K562 (cell line): ENCODE measurements around the gene GLG1. TPM values are rescaled to one million over a fixed set of nuclear protein-coding genes. Genes with fewer than 3 reads are reported as not detected.

Experiments used
- ATAC-seq: fragments of 200-7000 bp; cut with Tn5 transposase; 3 replicates; pipeline ENCODE4 v1.9.1; 2020; ENCODE audit warnings: moderate library complexity
- BruUV-seq: library from RNA; stranded (reverse); fragments of 400-500 nt; replicated peaks from 2 replicates; lab custom pipeline; 2021; lab: Mats Ljungman, UMichigan
- CTCF ChIA-PET: fragments of 300-600 bp; formaldehyde crosslinking; extraction: SDS; loops from one replicate; lab custom pipeline; 2021; ENCODE audit warnings: low intra/inter-chr PET ratio; lab: Yijun Ruan, JAX
- POLR2A ChIA-PET: fragments of 300-600, 350-650 bp; sonication (Branson Sonifier 250); formaldehyde crosslinking; extraction: SDS; loops from one replicate; lab custom pipeline; 2021; ENCODE audit warnings: antibody characterized with exemption, inconsistent platforms; lab: Yijun Ruan, JAX
- DNase-seq, 4 experiments: peaks; one replicate each; pipeline versions ENCODE4 v3.0.0 to v3.0.0-alpha.2; 2011 to 2018; ENCODE audit warnings: low spot score in 3 of 4, mixed read lengths in 3 of 4; ENCODE audit errors: extremely low read depth in 1 of 4
- FAIRE-seq: peaks from 2 replicates; lab custom pipeline; 2011; peaks lifted over from hg19 to GRCh38; lab: Jason Lieb, UNC
- H2AFZ ChIP-seq: 2 replicates; pipeline ENCODE4 v1.6.0; 2011; ENCODE audit warnings: low read depth, low read length, control low read depth, inconsistent platforms
- H3K27ac ChIP-seq: fragments of 200-600 bp; 3 replicates; pipeline ENCODE4 v1.8.0; 2011; ENCODE audit warnings: low read depth, mild to moderate bottlenecking, control low read depth, inconsistent platforms, low read length, moderate library complexity, mixed read lengths; ENCODE audit errors: extremely low read depth
- H3K27me3 ChIP-seq, 2 experiments: fragments of 300-600 bp in 1 of 2; 2 replicates in 1 of 2; 3 replicates in 1 of 2; pipeline versions ENCODE4 v1.6.0 to v1.8.0; 2011; ENCODE audit warnings: inconsistent platforms in 2 of 2, low read length in 2 of 2, mild to moderate bottlenecking in 1 of 2, mixed read lengths in 1 of 2, moderate library complexity in 1 of 2; ENCODE audit not compliant: control insufficient read depth in 2 of 2, insufficient read depth in 2 of 2
- H3K36me3 ChIP-seq: fragments of 300-600 bp; 3 replicates; pipeline ENCODE4 v1.8.0; 2011; ENCODE audit warnings: mild to moderate bottlenecking, low read length, inconsistent platforms; ENCODE audit not compliant: control insufficient read depth, insufficient read depth
- H3K4me1 ChIP-seq, 2 experiments: fragments of 200-600 bp in 1 of 2; replicated peaks in 1 of 2; 2 replicates in 1 of 2; 3 replicates in 1 of 2; pipeline versions ENCODE4 v1.5.1 to v1.8.0; 2011; ENCODE audit warnings: inconsistent platforms in 2 of 2, low read length in 2 of 2, mild to moderate bottlenecking in 1 of 2, mixed read lengths in 1 of 2, moderate library complexity in 1 of 2; ENCODE audit not compliant: control insufficient read depth in 2 of 2, insufficient read depth in 2 of 2
- H3K4me2 ChIP-seq: 2 replicates; pipeline ENCODE4 v1.6.1; 2011; ENCODE audit warnings: low read length, control low read depth, inconsistent platforms, mixed read lengths; ENCODE audit not compliant: insufficient read depth
- H3K4me3 ChIP-seq: fragments of 200-600 bp; sonication (generic), shearing (Covaris generic); 2 replicates; pipeline ENCODE4 v1.5.1; 2016; ENCODE audit warnings: control low read depth, inconsistent platforms
- H3K79me2 ChIP-seq: fragments of 200-600 bp; 3 replicates; pipeline ENCODE4 v1.8.0; 2011; ENCODE audit warnings: low read length, inconsistent platforms; ENCODE audit not compliant: control insufficient read depth, insufficient read depth
- H3K9ac ChIP-seq, 2 experiments: 2 replicates each; pipeline versions ENCODE4 v1.6.0 to v1.6.1; 2011; ENCODE audit warnings: low read depth in 2 of 2, low read length in 2 of 2, control low read depth in 1 of 2, inconsistent platforms in 1 of 2, mild to moderate bottlenecking in 1 of 2, mixed read lengths in 1 of 2; ENCODE audit not compliant: insufficient read depth in 1 of 2
- H3K9me1 ChIP-seq: one replicate; pipeline ENCODE4 v1.6.0; 2011; ENCODE audit warnings: inconsistent platforms, mild to moderate bottlenecking, low read length, moderate library complexity; ENCODE audit not compliant: control insufficient read depth, insufficient read depth
- H3K9me3 ChIP-seq: replicated peaks from 2 replicates; pipeline ENCODE4 v1.5.1; 2011; ENCODE audit warnings: low read depth, low read length, inconsistent platforms; ENCODE audit not compliant: control insufficient read depth, insufficient read depth
- H4K20me1 ChIP-seq: replicated peaks from 2 replicates; pipeline ENCODE4 v1.6.1; 2011; ENCODE audit warnings: low read length, inconsistent platforms, mixed read lengths; ENCODE audit not compliant: control insufficient read depth, insufficient read depth
- KLF6 ChIP-seq: fragments of 250-450 bp; sonication (Bioruptor Pico); IDR thresholded peaks from 2 replicates; pipeline ENCODE4 v1.4.0; 2020; ENCODE audit warnings: mild to moderate bottlenecking, moderate library complexity, borderline replicate concordance
- PRMT5 ChIP-seq: sonication (generic); formaldehyde crosslinking; IDR thresholded peaks from 2 replicates; pipeline ENCODE4 v1.5.0; 2020; ENCODE audit warnings: missing genetic modification reagents
- RHOXF2B ChIP-seq: fragments of 250-450 bp; sonication (Bioruptor Pico); conservative IDR thresholded peaks from 2 replicates; pipeline ENCODE4 v1.5.1; 2021
- SNIP1 ChIP-seq: fragments of 450-650 bp; IDR thresholded peaks from 2 replicates; pipeline ENCODE4 v1.7.1; 2017; ENCODE audit warnings: low read depth, mild to moderate bottlenecking
- SOX6 ChIP-seq: fragments of 450-650 bp; IDR thresholded peaks from 2 replicates; pipeline ENCODE4 v1.6.1; 2014; ENCODE audit warnings: mild to moderate bottlenecking
- SPI1 ChIP-seq: IDR thresholded peaks from 2 replicates; pipeline ENCODE4 v1.6.1; 2011; ENCODE audit warnings: low read depth, low read length, control low read depth, borderline replicate concordance
- WGBS: fragments of 100-300 bp; shearing (Covaris generic); methylation state at CpG from one replicate; pipeline ENCODE4 v1.1.6; 2016; ENCODE audit warnings: low coverage, mixed read lengths; ENCODE audit not compliant: insufficient coverage; ENCODE audit errors: missing lambda C conversion rate; 5-methylcytosine and 5-hydroxymethylcytosine counted together
- in situ Hi-C: fragments of 300-500 bp; cut with MboI; formaldehyde crosslinking; loops from 4 replicates; pipeline ENCODE4 v1.15.0; 2018; ENCODE audit warnings: inconsistent platforms, mixed read lengths
- intact Hi-C: fragments of 100-400 bp; cut with micrococcal nuclease; formaldehyde crosslinking; loops from 2 replicates; pipeline ENCODE4 v1.14.2; 2022
- polyA plus RNA-seq, 8 experiments: library from polyadenylated mRNA; depleted of rRNA in 4 of 8; stranded (reverse) in 5 of 8; unstranded in 3 of 8; fragments of >200 nt; fragmentation: Nextera tagmentation in 2 of 8; fragmentation: Illumina TruSeq in 1 of 8; extraction: Ambion mirVana in 2 of 8; extraction: Trizol in 1 of 8; gene quantifications; 2 replicates each; pipeline versions ENCODE4 v1.2.1 to v1.2.3, GENCODE V29; 2011 to 2014; ENCODE audit warnings: inconsistent platforms in 1 of 8, missing spikeins in 1 of 8
- total RNA-seq, 7 experiments: library from RNA; depleted of rRNA in 6 of 7; stranded (reverse); fragments of >200 nt in 6 of 7; fragmentation: Illumina TruSeq in 2 of 7; extraction: Trizol in 2 of 7; gene quantifications; 2 replicates each; pipeline versions ENCODE4 v1.2.1 to v1.2.3, GENCODE V29; 2011 to 2021; ENCODE audit warnings: low replicate concordance in 1 of 7
- TF ChIP-seq, protein P1 (sequence below): fragments of 450-650 bp; IDR thresholded peaks from 2 replicates; pipeline ENCODE4 v1.6.1; 2018; ENCODE audit not compliant: partially characterized antibody

The GLG1 gene
- total and polyA plus RNA-seq, 9 of the 15 experiments (the other 6 are each of a cell fraction or from before 2014, with no cell fraction given): 6.2 to 36.0 (median 23.6) TPM

DNA sequence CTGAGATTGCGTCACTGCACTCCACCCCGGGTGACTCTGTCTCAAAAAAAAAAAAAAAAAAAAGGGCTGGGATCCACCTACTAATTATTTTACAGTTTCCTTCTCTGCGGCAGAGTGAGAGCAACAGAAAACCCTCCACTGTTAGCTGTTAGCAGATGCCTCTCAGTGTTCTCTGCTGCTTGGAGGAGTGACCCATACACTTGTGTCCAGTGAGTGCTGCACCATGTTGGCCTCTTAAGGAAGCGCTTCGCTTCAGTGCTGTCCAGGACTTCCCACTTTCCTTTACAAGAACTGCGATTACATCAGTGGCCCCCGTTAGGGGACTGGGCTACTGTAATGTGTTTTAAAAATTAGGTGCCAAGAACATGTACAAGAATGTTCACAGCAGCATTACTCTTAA lies 167.2 kb downstream of the GLG1 start:
- Histone ChIP-seq H3K79me2 (no peaks in the 10 kb centered on the region), H3K9ac (no peak overlapping the region), H3K4me2 (no peak overlapping the region), H4K20me1 (no peaks in the 10 kb centered on the region), H3K4me3 (no peak overlapping the region), H3K27me3 (no peaks in the 10 kb centered on the region), H3K27ac (no peak overlapping the region), H3K36me3 (no peaks in the 10 kb centered on the region; the same call in 2 of the 3 replicates), H3K9me3 (no peaks in the 10 kb centered on the region), H3K9me1 (no peaks in the 10 kb centered on the region), H3K4me1 (peaks cover 0 to 8% of the 10 kb centered on the region in 2 experiments; a peak in 3 of 5 replicates), H2AFZ (no peak overlapping the region)
- no TSS peak for BruUV-seq
- peak; percentile 65 for ATAC-seq
- ChIA-PET POLR2A (no interaction called here), CTCF (no interaction called here)
- peak in 1 of 4 experiments; percentile 7 for DNase-seq
- 47% methylated on average over 6 of the region's 7 CpGs for WGBS
- intact Hi-C loops (loop anchor here (10.0 kb wide), 1 partner anchor 135 kb away; no protein-coding TSS in a partner anchor), in situ Hi-C loops (loop anchor here (5.0 kb wide), 1 partner anchor 123 kb away; no protein-coding TSS in a partner anchor)
- no peak for FAIRE-seq
- TF ChIP-seq RHOXF2B (CRISPR knock-in tag): no peak
- peak; percentile 45; the same call in 1 of the 2 replicates for TF ChIP-seq SPI1

DNA sequence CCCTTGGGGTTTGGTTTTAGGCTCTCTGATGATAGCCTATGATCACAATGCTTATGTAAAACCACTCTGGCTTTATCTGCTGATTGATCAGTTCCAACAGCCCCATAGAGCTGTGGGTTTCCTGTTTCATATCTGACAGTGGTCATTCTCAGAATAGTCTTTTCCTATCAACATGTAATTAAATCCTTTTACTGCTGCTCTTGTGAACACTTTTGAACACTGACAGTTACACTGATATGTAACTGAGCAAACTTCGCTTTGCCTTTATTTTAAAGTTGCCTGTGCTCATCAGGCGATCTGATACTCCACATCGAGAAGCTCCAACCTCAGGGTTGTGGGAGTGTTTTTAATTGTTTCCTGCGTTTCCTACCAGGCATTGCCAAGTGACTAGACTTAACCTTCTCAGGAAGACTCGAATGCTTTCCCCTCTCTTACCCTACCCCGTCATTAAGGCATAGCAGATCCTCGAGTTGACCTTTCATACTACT lies 168.4 kb downstream of the GLG1 start:
- Histone ChIP-seq H3K4me2 (no peak overlapping the region), H3K27me3 (no peaks in the 10 kb centered on the region), H3K9me1 (no peaks in the 10 kb centered on the region), H4K20me1 (no peaks in the 10 kb centered on the region), H3K36me3 (no peaks in the 10 kb centered on the region; the same call in 2 of the 3 replicates), H3K4me3 (no peak overlapping the region), H3K9me3 (no peaks in the 10 kb centered on the region), H3K4me1 (peaks cover 0 to 8% of the 10 kb centered on the region in 2 experiments; a peak in 3 of 5 replicates), H3K9ac (no peak overlapping the region), H3K79me2 (no peaks in the 10 kb centered on the region), H3K27ac (no peak overlapping the region), H2AFZ (no peak overlapping the region)
- CTCF ChIA-PET: no interaction called here
- no TSS peak for BruUV-seq
- ATAC-seq (no peak), FAIRE-seq (peak; percentile 64), DNase-seq (no peak)
- in situ Hi-C loops: no loop called here
- POLR2A ChIA-PET: interaction anchor here (0.6 kb wide), 1 partner anchor 203 kb away, joined by 3 read pairs; no protein-coding TSS in a partner anchor
- TF ChIP-seq SNIP1 (no peak), KLF6 (CRISPR knock-in tag) (no peak), SOX6 (peak; percentile 21; the same call in 1 of the 2 replicates), PRMT5 (CRISPR knock-in tag) (no peak)
- TF ChIP-seq, protein P1, sequence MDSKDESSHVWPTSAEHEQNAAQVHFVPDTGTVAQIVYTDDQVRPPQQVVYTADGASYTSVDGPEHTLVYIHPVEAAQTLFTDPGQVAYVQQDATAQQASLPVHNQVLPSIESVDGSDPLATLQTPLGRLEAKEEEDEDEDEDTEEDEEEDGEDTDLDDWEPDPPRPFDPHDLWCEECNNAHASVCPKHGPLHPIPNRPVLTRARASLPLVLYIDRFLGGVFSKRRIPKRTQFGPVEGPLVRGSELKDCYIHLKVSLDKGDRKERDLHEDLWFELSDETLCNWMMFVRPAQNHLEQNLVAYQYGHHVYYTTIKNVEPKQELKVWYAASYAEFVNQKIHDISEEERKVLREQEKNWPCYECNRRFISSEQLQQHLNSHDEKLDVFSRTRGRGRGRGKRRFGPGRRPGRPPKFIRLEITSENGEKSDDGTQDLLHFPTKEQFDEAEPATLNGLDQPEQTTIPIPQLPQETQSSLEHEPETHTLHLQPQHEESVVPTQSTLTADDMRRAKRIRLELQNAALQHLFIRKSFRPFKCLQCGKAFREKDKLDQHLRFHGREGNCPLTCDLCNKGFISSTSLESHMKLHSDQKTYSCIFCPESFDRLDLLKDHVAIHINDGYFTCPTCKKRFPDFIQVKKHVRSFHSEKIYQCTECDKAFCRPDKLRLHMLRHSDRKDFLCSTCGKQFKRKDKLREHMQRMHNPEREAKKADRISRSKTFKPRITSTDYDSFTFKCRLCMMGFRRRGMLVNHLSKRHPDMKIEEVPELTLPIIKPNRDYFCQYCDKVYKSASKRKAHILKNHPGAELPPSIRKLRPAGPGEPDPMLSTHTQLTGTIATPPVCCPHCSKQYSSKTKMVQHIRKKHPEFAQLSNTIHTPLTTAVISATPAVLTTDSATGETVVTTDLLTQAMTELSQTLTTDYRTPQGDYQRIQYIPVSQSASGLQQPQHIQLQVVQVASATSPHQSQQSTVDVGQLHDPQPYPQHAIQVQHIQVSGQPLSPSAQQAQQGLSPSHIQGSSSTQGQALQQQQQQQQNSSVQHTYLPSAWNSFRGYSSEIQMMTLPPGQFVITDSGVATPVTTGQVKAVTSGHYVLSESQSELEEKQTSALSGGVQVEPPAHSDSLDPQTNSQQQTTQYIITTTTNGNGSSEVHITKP: no peak
- 40% methylated on average over 7 of the region's 7 CpGs for WGBS
- intact Hi-C loops: loop anchor here (10.0 kb wide), 1 partner anchor 134 kb away; no protein-coding TSS in a partner anchor
